DMS153 (cell line): Measurements from ENCODE around the gene MYO1B.

Source experiments
- DNase-seq: peaks from one replicate; lab custom pipeline; 2025; lab: John Stamatoyannopoulos, UW

The MYO1B gene

GRCh38 chr2:191322828-191323506, 77.8 kb downstream of the MYO1B start:
- no peak for DNase-seq

GRCh38 chr2:191325651-191326365, 80.6 kb downstream of the MYO1B start:
- no peak for DNase-seq

GRCh38 chr2:191327484-191327883, 82.3 kb downstream of the MYO1B start:
- no peak for DNase-seq

GRCh38 chr2:191328150-191328809, 83.1 kb downstream of the MYO1B start:
- no peak for DNase-seq

- DNase-seq = no peak
Observed at GRCh38 chr2:191329841-191330240, 84.6 kb downstream of the MYO1B start.

GRCh38 chr2:191333911-191334357, 88.7 kb downstream of the MYO1B start:
- DNase-seq = no peak

- no peak for DNase-seq
Observed at GRCh38 chr2:191335875-191336464, 90.8 kb downstream of the MYO1B start.

GRCh38 chr2:191341436-191341835, 96.2 kb downstream of the MYO1B start:
- no peak for DNase-seq

- DNase-seq = no peak
Observed at GRCh38 chr2:191343796-191344338, 98.7 kb downstream of the MYO1B start.

- DNase-seq = no peak
Observed at GRCh38 chr2:191345788-191346187, 100.6 kb downstream of the MYO1B start.

GRCh38 chr2:191347154-191347553, 102.0 kb downstream of the MYO1B start:
- DNase-seq = no peak

GRCh38 chr2:191347881-191348280, 102.7 kb downstream of the MYO1B start:
- DNase-seq = no peak

- DNase-seq = no peak
Observed at GRCh38 chr2:191349990-191350389, 104.8 kb downstream of the MYO1B start.

GRCh38 chr2:191350826-191351225, 105.6 kb downstream of the MYO1B start:
- no peak for DNase-seq

- no peak for DNase-seq
Observed at GRCh38 chr2:191351298-191351697, 106.1 kb downstream of the MYO1B start.

- no peak for DNase-seq
Observed at GRCh38 chr2:191351921-191352320, 106.7 kb downstream of the MYO1B start.

GRCh38 chr2:191352536-191352935, 107.3 kb downstream of the MYO1B start:
- no peak for DNase-seq

GRCh38 chr2:191355170-191355758, 110.1 kb downstream of the MYO1B start:
- no peak for DNase-seq

GRCh38 chr2:191357678-191358077, 112.5 kb downstream of the MYO1B start:
- DNase-seq = no peak

GRCh38 chr2:191358325-191359025, 113.3 kb downstream of the MYO1B start:
- no peak for DNase-seq

- no peak for DNase-seq
Observed at GRCh38 chr2:191359133-191359532, 113.9 kb downstream of the MYO1B start.
